ENCODE results near the gene NFKBIB. TPM values are rescaled to one million over a fixed set of nuclear protein-coding genes. Genes with fewer than 3 reads are reported as not detected.
"Not testable (repeated sequence)": the region's sequence is repeated elsewhere in the genome, so short reads cannot be mapped to it uniquely, and the experiment has no call there.

NFKBIB gene
- total and polyA plus RNA-seq, 5 experiments from 2014 or later, result 7.9 to 25.2 (median 12.9) TPM

DNA sequence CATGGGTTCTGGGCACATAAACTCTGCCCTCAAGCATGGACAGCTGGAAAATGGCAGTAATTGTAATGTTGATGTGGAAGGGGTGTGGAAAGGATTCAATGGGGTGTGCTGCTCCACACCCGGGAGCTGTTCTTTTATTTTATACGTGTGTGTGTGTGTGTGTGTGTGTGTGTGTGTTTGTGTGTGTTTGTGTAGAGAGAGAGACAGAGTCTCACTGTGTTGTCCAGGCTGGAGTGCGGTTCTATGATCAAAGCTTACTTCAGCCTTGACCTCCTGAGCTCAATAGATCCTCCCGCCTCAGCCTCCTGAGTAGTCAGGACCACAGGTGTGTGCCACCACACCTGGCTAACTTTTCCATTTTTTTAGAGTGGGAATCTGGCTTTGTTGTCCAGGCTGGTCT is 33.8 kb downstream of the NFKBIB start:
- peaks cover 0 to 29% (median 24%) of the 10 kb centered on the region in 3 donors for H3K36me3 Mint-ChIP-seq
- peaks cover 0 to 15% (median 4%) of the 10 kb centered on the region in 9 donors for H3K9me3 Mint-ChIP-seq
- peaks cover 13 to 46% (median 33%) of the 10 kb centered on the region in 4 donors for H3K4me1 Mint-ChIP-seq
- POLR2A ChIA-PET, result interaction anchor here (0.6 to 1.5 kb wide), 5 partner anchors 9 to 315 kb away, joined by 3 to 4 read pairs (median 3); partner anchors contain the start of gene EIF3K
- ATAC-seq (no peak), DNase-seq (no peak)
- H3K4me3 Mint-ChIP-seq, result peak overlapping the region in 1 of 10 donors; percentile 34
- H3K27me3 Mint-ChIP-seq, result no peaks in the 10 kb centered on the region
- peak overlapping the region in 1 of 10 donors; percentile 0 for H3K27ac Mint-ChIP-seq

- Mint-ChIP-seq H3K27ac (no peak overlapping the region), H3K36me3 (peaks cover 0 to 9% (median 4%) of the 10 kb centered on the region in 3 donors), H3K4me1 (peaks cover 7 to 12% (median 9%) of the 10 kb centered on the region in 4 donors), H3K27me3 (peaks cover 0 to 7% (median 2%) of the 10 kb centered on the region in 5 donors), H3K4me3 (no peak overlapping the region), H3K9me3 (peaks cover 0 to 17% (median 4%) of the 10 kb centered on the region in 9 donors)
- DNase-seq (no peak), ATAC-seq (no peak)
- POLR2A ChIA-PET, result interaction anchor here (1.4 kb wide), 1 partner anchor 10 kb away, joined by 5 read pairs; the partner anchor contains the start of genes MRPS12 and SARS2
Observed at GRCh38 chr19:38939957-38940356, 40.2 kb downstream of the NFKBIB start.

DNA sequence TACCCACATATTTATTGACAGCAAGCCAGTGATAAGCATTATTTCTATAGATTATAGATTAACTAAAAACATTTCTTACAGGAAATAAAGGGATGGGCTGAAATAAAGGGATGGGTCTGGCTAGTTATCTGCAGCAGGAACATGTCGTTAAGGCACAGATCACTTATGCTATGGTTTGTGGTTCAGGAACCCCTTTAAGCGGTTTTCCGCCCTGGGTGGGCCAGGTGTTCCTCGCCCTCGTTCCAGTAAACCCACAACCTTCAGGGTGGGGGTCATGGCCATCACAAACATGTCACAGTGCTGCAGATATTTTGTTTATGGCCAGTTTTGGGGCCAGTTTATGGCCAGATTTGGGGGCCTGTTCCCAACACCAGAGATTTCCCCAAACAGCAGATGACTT is 41.7 kb downstream of the NFKBIB start:
- Mint-ChIP-seq H3K27ac (peak overlapping the region in 1 of 10 donors; percentile 34), H3K4me1 (peaks cover 7 to 12% (median 9%) of the 10 kb centered on the region in 4 donors), H3K4me3 (peak overlapping the region in 2 of 10 donors; percentile 6 to 49)
- DNase-seq, H3K36me3 Mint-ChIP-seq, H3K27me3 Mint-ChIP-seq, ATAC-seq, H3K9me3 Mint-ChIP-seq: not testable (repeated sequence)
- POLR2A ChIA-PET, result interaction anchor here (0.7 to 1.4 kb wide), 2 partner anchors 9 to 11 kb away, joined by 5 to 6 read pairs; partner anchors contain the start of genes MRPS12 and SARS2

DNA sequence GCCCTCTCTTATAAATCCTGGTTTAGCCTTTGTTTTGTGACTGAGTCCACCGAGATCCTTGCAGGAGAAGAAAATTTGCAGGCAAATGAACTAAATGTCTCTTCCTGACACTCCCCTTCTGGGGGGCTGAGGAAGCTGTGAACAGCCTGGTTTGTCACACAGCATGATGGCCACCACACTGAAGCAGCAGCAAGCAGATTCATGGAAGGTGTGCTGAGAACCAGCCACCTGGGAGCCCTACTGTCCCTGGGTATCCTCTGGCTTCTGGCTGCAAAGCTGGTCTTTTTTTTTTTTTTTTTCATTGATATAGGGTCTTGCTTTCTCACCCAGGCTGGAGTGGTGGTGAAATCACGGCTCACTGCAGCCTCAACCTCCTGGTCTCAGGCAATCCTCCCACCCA is 42.2 kb downstream of the NFKBIB start:
- H3K36me3 Mint-ChIP-seq, result peaks cover 0 to 4% (median 0%) of the 10 kb centered on the region in 3 donors
- H3K4me3 Mint-ChIP-seq, result peak overlapping the region in 2 of 10 donors; percentile 6 to 49
- peaks cover 0 to 8% (median 0%) of the 10 kb centered on the region in 9 donors for H3K9me3 Mint-ChIP-seq
- no peak for DNase-seq
- peaks cover 0 to 7% (median 2%) of the 10 kb centered on the region in 5 donors for H3K27me3 Mint-ChIP-seq
- POLR2A ChIA-PET, result interaction anchor here (0.7 kb wide), 1 partner anchor 10 kb away, joined by 6 read pairs; no protein-coding TSS in a partner anchor
- ATAC-seq, result no peak
- no peak overlapping the region for H3K27ac Mint-ChIP-seq
- peaks cover 8 to 12% (median 9%) of the 10 kb centered on the region in 4 donors for H3K4me1 Mint-ChIP-seq

DNA sequence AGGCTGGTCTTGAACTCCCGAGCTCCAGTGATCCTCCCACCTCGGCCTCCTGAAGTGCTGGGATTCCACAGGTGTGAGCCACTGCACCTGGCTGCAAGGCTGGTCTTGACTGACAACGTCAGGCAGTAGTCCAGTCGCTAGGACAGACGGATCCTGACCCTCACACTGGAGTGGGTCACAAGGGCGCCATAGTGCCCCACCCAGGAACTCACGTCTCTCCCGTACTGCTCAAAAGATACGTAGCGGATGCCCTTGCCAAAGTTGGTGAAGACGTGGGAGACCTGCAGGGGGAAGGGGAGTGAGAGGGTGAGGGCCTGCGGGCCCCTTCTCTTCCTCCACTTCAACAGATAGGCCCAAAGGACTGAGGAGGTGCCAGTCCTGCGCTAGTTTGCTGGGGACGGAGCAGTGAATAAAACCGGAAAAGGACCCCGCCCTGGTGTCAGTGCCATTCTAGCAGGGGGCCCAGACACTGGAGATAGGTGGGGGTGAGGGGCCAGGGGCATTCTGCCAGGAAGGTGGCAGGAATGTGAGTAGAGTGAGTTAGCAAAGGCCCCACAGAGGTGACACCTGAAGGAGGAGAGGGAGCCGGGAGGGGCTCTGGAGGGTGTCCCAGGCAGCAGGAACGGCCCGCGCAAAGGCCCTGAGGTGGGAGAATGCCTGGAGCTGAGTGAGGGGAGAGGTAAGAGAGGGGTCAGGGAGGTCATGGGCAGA is 42.9 kb downstream of the NFKBIB start:
- no peak overlapping the region for H3K4me3 Mint-ChIP-seq
- H3K9me3 Mint-ChIP-seq, result peaks cover 0 to 8% (median 0%) of the 10 kb centered on the region in 9 donors
- no peak for DNase-seq
- H3K36me3 Mint-ChIP-seq, result peaks cover 0 to 4% (median 0%) of the 10 kb centered on the region in 3 donors
- H3K4me1 Mint-ChIP-seq, result peaks cover 8 to 12% (median 9%) of the 10 kb centered on the region in 4 donors
- POLR2A ChIA-PET, result interaction anchor here (0.7 kb wide), 1 partner anchor 10 kb away, joined by 6 read pairs; no protein-coding TSS in a partner anchor
- ATAC-seq, result no peak
- no peak overlapping the region for H3K27ac Mint-ChIP-seq
- H3K27me3 Mint-ChIP-seq, result peaks cover 0 to 7% (median 4%) of the 10 kb centered on the region in 5 donors

- Mint-ChIP-seq H3K4me3 (no peak overlapping the region), H3K9me3 (peaks cover 0 to 8% (median 0%) of the 10 kb centered on the region in 9 donors), H3K27me3 (peaks cover 0 to 9% (median 5%) of the 10 kb centered on the region in 5 donors), H3K36me3 (peaks cover 0 to 4% (median 0%) of the 10 kb centered on the region in 3 donors), H3K4me1 (peaks cover 8 to 20% (median 16%) of the 10 kb centered on the region in 4 donors), H3K27ac (peak overlapping the region in 1 of 10 donors; percentile 37)
- no peak for ATAC-seq
- POLR2A ChIA-PET, result interaction anchor here (0.6 kb wide), 1 partner anchor 23 kb away, joined by 4 read pairs; no protein-coding TSS in a partner anchor
- no peak for DNase-seq
Observed at GRCh38 chr19:38944981-38945506, 45.3 kb downstream of the NFKBIB start.

DNA sequence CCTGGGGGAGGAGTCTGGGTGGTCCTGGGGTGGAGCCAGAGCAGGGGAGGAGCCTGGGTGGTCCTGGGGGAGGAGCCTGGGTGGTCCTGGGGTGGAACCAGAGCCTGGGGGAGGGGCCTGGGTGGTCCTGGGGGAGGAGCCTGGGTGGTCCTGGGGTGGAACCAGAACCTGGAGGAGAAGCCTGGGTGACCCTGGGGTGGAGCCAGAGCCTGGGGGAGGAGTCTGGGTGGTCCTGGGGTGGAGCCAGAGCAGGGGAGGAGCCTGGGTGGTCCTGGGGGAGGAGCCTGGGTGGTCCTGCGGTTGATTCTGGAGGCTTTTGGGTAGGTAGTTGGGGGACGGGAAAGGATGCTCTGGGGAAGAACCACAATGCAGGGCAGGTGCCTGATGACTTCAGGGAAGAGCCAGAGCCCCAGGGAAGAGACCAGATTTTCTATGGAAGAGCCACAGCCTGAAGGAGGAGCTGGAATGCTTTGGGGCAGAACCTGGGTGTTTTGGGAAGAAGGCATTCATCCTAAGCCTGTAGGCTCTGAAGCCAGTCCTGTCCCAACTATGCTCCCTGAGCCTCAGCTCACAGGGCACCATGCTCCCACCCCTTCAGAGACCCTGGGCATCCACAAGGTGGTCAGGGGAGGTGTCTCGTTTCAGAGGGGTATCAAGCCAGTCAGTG is 45.9 kb downstream of the NFKBIB start:
- POLR2A ChIA-PET, result no interaction called here
- ATAC-seq, result no peak
- no peak overlapping the region for H3K27ac Mint-ChIP-seq
- H3K9me3 Mint-ChIP-seq, result peaks cover 0 to 7% (median 0%) of the 10 kb centered on the region in 9 donors
- no peak overlapping the region for H3K4me3 Mint-ChIP-seq
- peaks cover 8 to 26% (median 19%) of the 10 kb centered on the region in 4 donors for H3K4me1 Mint-ChIP-seq
- DNase-seq, result no peak
- peaks cover 0 to 10% (median 5%) of the 10 kb centered on the region in 5 donors for H3K27me3 Mint-ChIP-seq
- H3K36me3 Mint-ChIP-seq, result peaks cover 0 to 4% (median 0%) of the 10 kb centered on the region in 3 donors

GRCh38 chr19:38946229-38947010 is 46.7 kb downstream of the NFKBIB start:
- POLR2A ChIA-PET, result no interaction called here
- no peak overlapping the region for H3K4me3 Mint-ChIP-seq
- H3K36me3 Mint-ChIP-seq, result no peaks in the 10 kb centered on the region
- H3K27me3 Mint-ChIP-seq, result peaks cover 0 to 11% (median 2%) of the 10 kb centered on the region in 5 donors
- H3K27ac Mint-ChIP-seq, result no peak overlapping the region
- no peak for ATAC-seq
- peaks cover 0 to under 1% (median 0%) of the 10 kb centered on the region in 9 donors for H3K9me3 Mint-ChIP-seq
- peaks cover 5 to 20% (median 17%) of the 10 kb centered on the region in 4 donors for H3K4me1 Mint-ChIP-seq
- DNase-seq, result no peak

GRCh38 chr19:38949580-38950367 is 50.0 kb downstream of the NFKBIB start:
- peaks cover 6 to 20% (median 14%) of the 10 kb centered on the region in 4 donors for H3K4me1 Mint-ChIP-seq
- H3K9me3 Mint-ChIP-seq, result no peaks in the 10 kb centered on the region
- POLR2A ChIA-PET, result no interaction called here
- peaks cover 9 to 28% (median 20%) of the 10 kb centered on the region in 5 donors for H3K27me3 Mint-ChIP-seq
- peak overlapping the region; percentile 42 to 80 (median 66) for H3K4me3 Mint-ChIP-seq
- H3K27ac Mint-ChIP-seq, result peak overlapping the region in 2 of 10 donors; percentile 22 to 67
- DNase-seq (peak; percentile 36 to 85 (median 76)), ATAC-seq (peak; percentile 96)
- no peaks in the 10 kb centered on the region for H3K36me3 Mint-ChIP-seq

DNA sequence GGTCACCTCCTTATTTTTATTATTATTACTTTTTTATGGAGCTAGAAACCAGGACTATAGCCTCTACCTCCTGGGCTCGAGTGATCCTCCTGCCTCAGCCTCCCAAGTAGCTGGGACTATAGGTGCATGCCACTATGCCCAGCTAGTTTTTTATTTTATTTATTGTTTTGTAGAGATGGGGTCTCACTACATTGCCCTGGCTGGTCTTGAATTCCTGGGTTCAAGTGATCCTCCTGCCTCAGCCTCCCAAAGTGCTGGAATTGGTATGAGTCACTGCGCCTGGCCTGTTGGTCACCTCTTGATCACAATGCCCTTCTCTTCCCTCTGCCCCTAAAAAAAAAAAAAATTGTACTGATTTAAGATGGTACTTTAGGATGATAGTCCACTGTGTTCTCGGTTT is 51.4 kb downstream of the NFKBIB start:
- Mint-ChIP-seq H3K27me3 (peaks cover 9 to 32% (median 20%) of the 10 kb centered on the region in 5 donors), H3K9me3 (no peaks in the 10 kb centered on the region), H3K4me3 (peak overlapping the region in 1 of 10 donors; percentile 36), H3K4me1 (peaks cover 6 to 20% (median 14%) of the 10 kb centered on the region in 4 donors), H3K36me3 (no peaks in the 10 kb centered on the region), H3K27ac (no peak overlapping the region)
- no peak for DNase-seq
- ATAC-seq, result no peak
- POLR2A ChIA-PET, result no interaction called here

Data from naive thymus-derived CD8-positive, alpha-beta T cell (primary cell).